Inferior parietal cortex (tissue), 1 donor: ENCODE measurements around the gene BOLA2.
"Not testable (repeated sequence)": the region's sequence is repeated elsewhere in the genome, so short reads cannot be mapped to it uniquely, and the experiment has no call there.

Source experiments
- DNase-seq: peaks from one replicate; pipeline ENCODE4 v3.0.0-alpha.2; 2016; ENCODE audit errors: extremely low spot score

The BOLA2 gene

GRCh38 chr16:29454269-29454668 lies at the start of gene BOLA2, which contains the start of gene SLX1B:
TSS of gene BOLA2 (minus strand) at chr16:29454351. CDS start at chr16:29454253, 98 bp downstream.
TSS of gene SLX1B (plus strand) at chr16:29454533.
- not testable (repeated sequence) for DNase-seq

GRCh38 chr16:29482276-29482675 lies 28.1 kb upstream of the BOLA2 start:
- not testable (repeated sequence) for DNase-seq

- not testable (repeated sequence) for DNase-seq
These were observed 17.9 kb upstream of the BOLA2 start for GRCh38 chr16:29472065-29472464.

GRCh38 chr16:29469660-29470059 lies 15.5 kb upstream of the BOLA2 start:
- not testable (repeated sequence) for DNase-seq

GRCh38 chr16:29467654-29468366 lies 13.7 kb upstream of the BOLA2 start:
- not testable (repeated sequence) for DNase-seq

- DNase-seq, result not testable (repeated sequence)
These were observed 12.8 kb upstream of the BOLA2 start for GRCh38 chr16:29466904-29467303.

GRCh38 chr16:29465985-29466824 lies 12.1 kb upstream of the BOLA2 start:
- DNase-seq, result not testable (repeated sequence)

GRCh38 chr16:29460647-29461030 lies 6.5 kb upstream of the BOLA2 start:
- DNase-seq, result not testable (repeated sequence)

GRCh38 chr16:29459706-29460646 lies 5.8 kb upstream of the BOLA2 start, which contains the start of gene SULT1A4:
TSS of gene SULT1A4 (plus strand) at chr16:29459913. CDS start at chr16:29461386, 1,473 bp downstream.
- not testable (repeated sequence) for DNase-seq

- not testable (repeated sequence) for DNase-seq
These were observed 3.5 kb upstream of the BOLA2 start for GRCh38 chr16:29457660-29458059.

GRCh38 chr16:29454828-29455227 lies 677 bp upstream of the BOLA2 start:
- not testable (repeated sequence) for DNase-seq

- not testable (repeated sequence) for DNase-seq
These were observed 397 bp downstream of the BOLA2 start for GRCh38 chr16:29453754-29454153.

- not testable (repeated sequence) for DNase-seq
These were observed 28.8 kb downstream of the BOLA2 start for GRCh38 chr16:29425390-29425789.

GRCh38 chr16:29423587-29423986 lies 30.6 kb downstream of the BOLA2 start:
- DNase-seq, result not testable (repeated sequence)

GRCh38 chr16:29405249-29405648 lies 48.9 kb downstream of the BOLA2 start:
- not testable (repeated sequence) for DNase-seq
